ENCODE results near the gene CELF1.

The CELF1 gene

DNA sequence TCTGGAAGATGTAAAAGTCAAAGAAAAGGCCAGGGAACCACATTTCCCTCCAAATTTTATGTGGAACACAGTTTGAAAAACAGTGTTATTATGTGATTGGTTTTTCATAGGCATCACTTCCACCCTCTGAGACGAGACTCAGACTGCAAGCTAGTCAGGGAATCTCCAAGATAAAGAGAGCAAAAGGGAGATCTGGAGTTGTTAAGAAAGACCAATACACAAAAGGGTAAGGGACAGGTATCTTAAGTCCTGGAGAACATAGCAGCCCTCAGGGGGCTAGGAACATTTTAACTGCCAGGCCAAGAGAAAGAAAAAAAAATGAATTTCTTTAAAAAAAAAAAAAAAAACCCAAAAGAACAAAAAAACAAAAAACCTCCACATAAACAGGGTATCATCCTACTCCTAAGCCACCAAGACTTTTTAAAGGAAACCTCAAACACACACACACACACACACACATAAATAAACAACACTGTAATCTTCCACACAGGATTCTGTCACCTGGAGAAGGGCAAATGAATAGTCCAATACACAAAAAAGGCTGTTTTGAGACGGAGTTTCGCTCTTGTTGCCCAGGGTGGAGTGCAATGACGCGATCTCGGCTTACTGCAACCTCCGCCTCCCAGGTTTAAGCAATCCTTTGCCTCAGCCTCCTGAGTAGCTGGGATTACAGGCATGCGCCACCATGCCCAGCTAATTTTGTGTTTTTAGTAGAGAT lies 44.5 kb downstream of the CELF1 start:
- peak; percentile 37 to 58 for DNase-seq

GRCh38 chr11:47507563-47508239 lies 45.2 kb downstream of the CELF1 start:
- no peak for DNase-seq

DNA sequence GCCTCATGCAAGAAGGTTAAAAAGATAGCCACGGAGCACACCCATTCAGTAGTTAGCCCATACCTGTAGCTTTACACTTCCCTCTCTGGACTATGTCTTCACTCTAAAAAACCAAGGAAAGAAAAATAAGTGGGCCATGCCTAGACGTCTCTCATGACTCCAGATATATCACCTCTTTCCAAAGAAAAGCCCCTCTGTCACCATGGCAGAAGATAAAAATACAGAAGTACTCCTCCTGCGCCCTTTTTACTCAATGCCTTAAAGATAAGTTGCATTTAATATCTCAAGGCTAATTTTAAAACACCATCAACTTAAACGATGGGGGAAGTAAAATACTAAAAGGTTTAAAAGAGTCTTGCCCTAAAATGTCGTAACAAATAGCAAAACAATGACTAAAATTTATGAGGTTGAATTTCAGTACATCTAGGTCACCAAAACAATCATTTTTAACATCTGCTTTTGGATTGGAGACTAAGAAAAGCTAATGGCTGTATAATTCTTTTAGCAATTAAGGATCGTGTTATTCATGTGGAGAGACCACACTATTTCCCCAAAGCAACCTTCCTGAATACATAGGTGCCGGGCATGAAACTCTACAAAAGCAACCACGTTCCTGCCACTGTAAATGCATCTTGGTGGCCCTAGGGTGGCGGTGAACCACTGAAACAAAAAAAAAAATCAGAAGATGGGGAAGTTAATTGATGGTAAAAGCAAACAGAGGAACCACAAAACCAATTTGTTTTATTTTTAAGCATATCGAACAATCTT lies 46.0 kb downstream of the CELF1 start:
- peak in 1 of 2 donors; percentile 26 for DNase-seq

DNA sequence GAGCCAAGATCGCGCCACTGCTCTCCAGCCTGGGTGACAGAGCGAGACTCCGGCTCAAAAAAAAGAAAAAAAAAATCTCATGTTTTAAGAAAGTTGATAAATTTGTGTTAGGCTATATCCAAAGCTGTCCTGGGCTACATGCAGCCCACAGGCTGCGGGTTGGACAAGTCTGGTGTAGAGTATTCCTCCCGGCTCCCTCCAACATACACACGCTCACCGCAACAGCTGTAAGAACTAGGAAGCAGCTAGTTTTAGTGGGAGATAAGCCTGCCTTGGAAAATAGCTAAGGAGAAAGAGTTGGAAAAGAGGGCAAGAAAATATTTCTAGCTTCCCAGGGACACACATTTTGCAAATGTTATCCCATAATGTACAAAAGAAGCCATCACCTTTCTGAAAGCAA lies 46.6 kb downstream of the CELF1 start:
- no peak for DNase-seq

GRCh38 chr11:47504910-47505309 lies 48.0 kb downstream of the CELF1 start:
- no peak for DNase-seq

GRCh38 chr11:47503227-47503626 lies 49.7 kb downstream of the CELF1 start:
- no peak for DNase-seq

DNA sequence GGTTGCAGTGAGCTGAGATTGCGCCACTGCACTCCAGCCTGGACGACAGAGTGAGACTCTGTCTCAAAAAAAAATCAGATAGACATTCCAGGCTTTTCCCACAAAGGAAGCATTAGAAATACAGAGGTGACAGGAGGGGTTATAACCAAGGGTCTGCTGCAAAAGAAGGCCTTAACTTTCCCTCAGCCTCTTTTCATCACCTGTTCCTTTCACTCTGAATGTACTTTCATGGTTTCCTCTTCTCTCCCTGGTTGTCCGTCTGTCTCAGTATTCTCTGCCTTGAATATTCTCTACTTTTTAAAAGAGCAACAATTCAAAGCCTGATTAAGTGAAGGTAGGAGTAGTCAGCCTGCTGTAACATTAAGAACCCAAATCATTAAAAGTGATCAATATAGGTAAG lies 50.2 kb downstream of the CELF1 start:
- no peak for DNase-seq

DNA sequence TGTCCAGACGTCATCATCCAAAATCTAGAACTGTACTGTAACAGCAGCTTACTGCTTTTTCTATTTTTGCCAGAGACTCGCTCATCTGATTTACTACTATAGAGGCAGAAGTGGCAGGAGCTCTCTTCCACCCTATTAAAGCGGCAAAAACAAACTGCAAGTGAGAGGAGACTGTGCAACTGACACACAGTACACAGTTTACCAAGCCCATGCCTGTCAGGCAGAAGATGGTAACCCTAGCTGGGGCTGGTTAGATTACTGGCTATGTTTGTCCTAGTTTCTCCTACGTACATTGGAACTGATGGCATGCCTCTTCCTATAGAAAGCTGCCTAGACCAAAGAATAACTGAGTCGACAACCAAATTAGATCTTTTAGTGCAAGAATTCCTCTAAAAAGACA lies 51.8 kb downstream of the CELF1 start:
- no peak for DNase-seq

- DNase-seq: no peak
These were observed 52.8 kb downstream of the CELF1 start for GRCh38 chr11:47500121-47500520.

DNA sequence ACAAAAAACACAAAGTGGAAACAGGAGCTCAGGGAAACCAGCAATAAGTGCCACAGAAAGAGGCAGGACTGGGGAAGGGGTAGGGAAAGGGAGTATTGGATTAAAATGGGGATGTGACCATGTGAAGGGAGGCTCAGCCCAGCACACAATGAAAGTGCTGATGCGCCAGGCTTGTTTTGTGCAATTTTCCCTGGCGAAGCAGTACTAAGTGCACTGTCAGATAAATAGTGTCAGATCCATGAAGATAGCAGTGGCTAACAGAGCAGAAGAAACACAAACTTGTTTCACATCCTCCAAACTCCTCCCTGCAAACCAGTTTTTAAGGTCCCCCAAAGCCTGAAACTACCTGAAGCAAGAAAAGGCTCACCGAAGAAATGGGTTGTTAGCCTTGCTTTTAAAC lies 53.3 kb downstream of the CELF1 start:
- peak; percentile 35 to 36 for DNase-seq

DNA sequence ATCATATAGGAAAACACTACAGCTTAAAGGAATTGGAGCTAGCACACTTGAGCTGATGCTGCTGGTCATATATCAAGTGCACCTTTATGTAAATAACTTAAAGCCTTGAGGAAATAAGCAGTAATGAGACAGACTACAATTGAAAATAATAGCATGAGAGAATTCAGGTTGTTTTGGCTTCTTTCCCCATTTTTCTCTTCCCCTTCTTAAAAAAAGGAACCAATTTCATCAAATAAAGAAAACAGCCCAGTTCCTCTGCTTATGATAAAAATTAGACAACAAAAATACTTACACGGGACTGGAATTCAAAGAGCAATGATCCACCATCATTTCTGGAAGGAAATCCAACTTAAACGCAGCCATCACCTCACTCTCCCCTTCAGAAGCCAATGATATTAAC lies 53.8 kb downstream of the CELF1 start:
- DNase-seq: peak in 1 of 2 donors; percentile 63

- no peak for DNase-seq
These were observed 54.3 kb downstream of the CELF1 start for GRCh38 chr11:47498584-47499152.

DNA sequence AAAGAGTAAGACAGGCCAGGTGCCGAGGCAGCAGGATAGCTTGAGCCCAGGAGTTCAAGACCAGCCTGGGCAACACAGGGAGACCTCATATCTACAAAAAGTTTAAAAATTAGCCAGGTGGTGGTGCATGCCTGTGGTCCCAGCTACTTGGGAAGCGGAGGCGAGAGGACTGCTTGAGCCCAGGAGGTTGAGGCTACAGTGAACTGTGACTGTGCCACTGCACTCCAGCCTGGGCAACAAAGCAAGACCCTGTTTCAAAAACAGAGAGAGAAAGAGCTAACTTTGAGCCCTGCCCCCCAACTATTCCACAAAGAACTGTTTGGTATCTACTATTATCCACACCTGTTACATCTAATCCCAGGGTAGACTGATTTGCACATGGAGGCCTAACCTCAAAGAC lies 54.8 kb downstream of the CELF1 start:
- no peak for DNase-seq

- DNase-seq: no peak
These were observed 56.1 kb downstream of the CELF1 start for GRCh38 chr11:47496808-47497207.

GRCh38 chr11:47495856-47496217 lies 57.1 kb downstream of the CELF1 start:
- DNase-seq: no peak

GRCh38 chr11:47495011-47495855 lies 57.7 kb downstream of the CELF1 start:
- DNase-seq: peak; percentile 47 to 56

DNA sequence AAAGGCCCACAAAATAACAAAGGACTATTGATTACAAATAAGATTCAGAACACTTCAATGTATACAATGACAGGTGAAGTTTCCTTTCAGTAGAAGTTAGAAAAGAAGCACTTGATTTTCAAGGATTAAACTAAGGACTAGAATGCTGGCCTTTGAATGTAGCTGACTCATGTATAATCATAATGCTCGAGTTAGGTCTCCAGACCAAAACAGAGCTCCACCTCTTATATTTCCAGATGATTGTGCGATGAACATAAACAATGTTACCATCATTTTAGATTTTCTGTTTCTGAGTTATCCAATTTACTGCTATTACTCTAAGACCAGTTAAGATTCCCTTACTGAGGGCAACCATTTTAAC lies 63.6 kb downstream of the CELF1 start:
- no peak for DNase-seq

GRCh38 chr11:47488674-47489394 lies 64.1 kb downstream of the CELF1 start:
- no peak for DNase-seq

- DNase-seq: no peak
These were observed 64.8 kb downstream of the CELF1 start for GRCh38 chr11:47488111-47488510.

DNA sequence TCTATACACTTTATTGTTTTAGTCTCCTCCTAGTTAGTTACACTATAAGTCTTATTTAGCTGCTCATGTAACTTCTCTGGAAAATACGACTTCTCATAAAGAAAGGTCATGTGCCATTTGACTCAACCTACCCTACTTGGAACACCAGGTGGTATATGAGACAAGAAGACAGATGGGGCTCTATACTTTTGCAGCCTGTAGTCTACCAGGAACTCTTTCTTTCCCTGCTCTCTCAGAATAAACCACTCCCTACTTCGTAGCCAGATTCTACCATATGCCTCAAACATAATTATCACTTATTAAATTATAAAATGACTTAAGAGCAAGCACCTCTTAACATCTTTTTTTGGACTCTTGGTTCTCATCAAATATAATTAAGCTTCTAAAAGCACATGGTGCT lies 65.5 kb downstream of the CELF1 start:
- no peak for DNase-seq

DNA sequence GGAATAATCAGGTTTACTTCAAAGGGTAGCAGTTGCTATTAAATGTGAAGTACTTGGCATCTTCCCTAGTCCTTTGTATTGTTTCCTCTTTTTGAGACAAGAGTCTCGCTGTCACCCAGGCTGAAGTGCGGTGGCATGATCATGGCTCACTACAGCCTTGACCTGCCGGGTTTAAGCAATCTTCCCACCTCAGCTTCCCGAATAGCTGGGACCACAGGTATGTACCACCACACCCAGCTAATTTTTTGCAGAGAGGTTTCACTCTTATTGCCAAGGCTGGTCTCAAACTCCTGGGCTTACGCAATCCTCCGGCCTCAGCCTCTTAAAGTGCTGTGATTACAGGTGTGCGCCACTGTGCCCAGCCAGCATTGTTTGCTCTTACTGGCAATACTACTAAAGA lies 67.8 kb downstream of the CELF1 start:
- DNase-seq: peak; percentile 47 to 61

DNA sequence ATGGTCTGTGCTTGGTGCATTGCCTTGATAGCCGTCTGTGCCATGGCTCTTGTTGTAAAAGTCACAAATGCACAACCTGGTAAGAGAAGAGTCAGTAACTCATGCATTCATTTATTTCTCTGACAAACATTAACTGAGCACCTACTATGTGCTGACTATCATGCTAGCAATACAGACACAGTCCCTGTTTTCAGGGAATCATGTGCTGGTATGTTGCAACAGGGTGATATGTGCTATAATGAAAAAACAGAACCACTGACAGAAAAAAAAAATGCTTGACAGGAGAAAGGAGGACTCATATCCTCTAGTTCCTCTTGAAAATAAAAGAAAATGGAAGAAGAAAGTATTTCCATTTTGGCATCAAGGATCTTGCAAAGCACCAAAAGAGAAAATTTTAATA lies 69.5 kb downstream of the CELF1 start:
- peak; percentile 56 to 77 for DNase-seq
